NCI-H2029 treated with DMSO at 0.1 percent for 48 hours (cell line): ENCODE measurements around the gene SLC29A3.

Source experiments
- DNase-seq: peaks from one replicate; lab custom pipeline; 2025; lab: John Stamatoyannopoulos, UW

The SLC29A3 gene

GRCh38 chr10:71324743-71325142 is 5.7 kb downstream of the SLC29A3 start:
- DNase-seq, result no peak

GRCh38 chr10:71325267-71325666 is 6.2 kb downstream of the SLC29A3 start:
- no peak for DNase-seq

- DNase-seq, result peak; percentile 74
These were observed 7.4 kb downstream of the SLC29A3 start for GRCh38 chr10:71326464-71326881.

GRCh38 chr10:71330789-71331404 is 11.8 kb downstream of the SLC29A3 start:
- DNase-seq, result no peak

GRCh38 chr10:71331736-71332135 is 12.7 kb downstream of the SLC29A3 start:
- peak; percentile 43 for DNase-seq

GRCh38 chr10:71332466-71332865 is 13.4 kb downstream of the SLC29A3 start:
- no peak for DNase-seq

- no peak for DNase-seq
These were observed 14.2 kb downstream of the SLC29A3 start for GRCh38 chr10:71333129-71333887.

GRCh38 chr10:71334221-71334791 is 15.2 kb downstream of the SLC29A3 start:
- DNase-seq, result no peak

GRCh38 chr10:71335173-71335708 is 16.2 kb downstream of the SLC29A3 start:
- DNase-seq, result no peak

- no peak for DNase-seq
These were observed 17.6 kb downstream of the SLC29A3 start for GRCh38 chr10:71336632-71337031.

- DNase-seq, result no peak
These were observed 18.2 kb downstream of the SLC29A3 start for GRCh38 chr10:71337219-71337701.

- no peak for DNase-seq
These were observed 19.9 kb downstream of the SLC29A3 start for GRCh38 chr10:71338728-71339495.

GRCh38 chr10:71339796-71340589 is 20.9 kb downstream of the SLC29A3 start:
- DNase-seq, result no peak

GRCh38 chr10:71342573-71343391 is 23.7 kb downstream of the SLC29A3 start:
- no peak for DNase-seq

GRCh38 chr10:71343392-71343773 is 24.3 kb downstream of the SLC29A3 start:
- DNase-seq, result no peak

- no peak for DNase-seq
These were observed 25.3 kb downstream of the SLC29A3 start for GRCh38 chr10:71344154-71344925.

- DNase-seq, result peak; percentile 14
These were observed 26.0 kb downstream of the SLC29A3 start for GRCh38 chr10:71344993-71345480.

GRCh38 chr10:71345694-71346093 is 26.6 kb downstream of the SLC29A3 start:
- DNase-seq, result no peak

- no peak for DNase-seq
These were observed 27.7 kb downstream of the SLC29A3 start for GRCh38 chr10:71346731-71347130.
